T follicular helper cell (primary cell): Measurements from ENCODE around the gene NADK2.

ENCODE experiments used
- DNase-seq: peaks from one replicate; pipeline ENCODE4 v3.0.0-alpha.2; 2020; ENCODE audit warnings: low read depth

NADK2 gene

DNA sequence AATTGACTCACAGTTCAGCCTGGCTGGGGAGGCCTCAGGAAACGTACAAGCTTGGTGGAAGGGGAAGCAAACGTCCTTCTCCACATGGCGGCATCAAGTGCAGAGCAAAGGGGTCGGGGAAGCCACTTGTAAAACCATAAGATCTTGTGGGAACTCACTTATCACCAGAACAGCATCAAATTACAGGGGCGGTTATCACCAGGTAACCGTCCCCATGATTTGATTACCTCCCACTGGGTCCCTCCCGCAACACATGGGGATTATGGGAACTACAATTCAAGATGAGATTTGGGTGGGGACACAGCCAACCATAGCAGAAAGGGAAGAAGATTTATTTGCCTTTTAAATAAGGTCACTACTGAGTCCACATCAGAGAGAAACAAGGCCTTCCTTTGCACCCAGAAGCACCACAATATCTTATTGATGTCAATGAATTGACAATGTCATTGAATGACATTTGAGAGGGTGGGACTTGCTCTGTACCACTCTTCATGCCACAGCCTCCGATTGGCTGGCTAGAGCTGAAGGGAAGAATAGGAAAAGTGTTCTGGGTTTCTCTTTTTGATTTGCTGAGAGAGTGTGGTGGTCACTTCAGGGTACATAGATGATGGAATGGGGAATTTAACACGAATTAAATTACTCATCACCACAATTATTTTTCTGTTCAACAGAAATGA lies 78.8 kb downstream of the NADK2 start:
- no peak for DNase-seq

DNA sequence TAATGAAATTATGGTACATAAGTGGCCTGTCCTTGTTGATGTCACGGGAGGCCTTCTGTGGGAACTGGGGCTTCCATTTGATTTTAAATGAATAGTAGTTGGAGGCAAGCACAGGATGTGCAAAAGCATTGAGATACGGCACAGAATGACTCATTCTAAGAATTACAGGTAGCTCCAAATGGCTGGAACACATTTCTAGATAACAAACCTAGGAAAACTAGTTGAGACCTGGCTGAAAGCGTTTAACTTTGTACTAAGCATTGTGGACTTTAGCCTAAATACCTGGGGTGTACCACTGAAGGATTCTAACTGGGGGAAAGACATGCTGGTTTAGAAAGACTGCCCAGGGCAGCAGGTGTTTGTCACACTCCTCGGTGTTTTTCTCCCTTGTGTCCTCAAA lies 80.4 kb downstream of the NADK2 start:
- DNase-seq, result no peak

DNA sequence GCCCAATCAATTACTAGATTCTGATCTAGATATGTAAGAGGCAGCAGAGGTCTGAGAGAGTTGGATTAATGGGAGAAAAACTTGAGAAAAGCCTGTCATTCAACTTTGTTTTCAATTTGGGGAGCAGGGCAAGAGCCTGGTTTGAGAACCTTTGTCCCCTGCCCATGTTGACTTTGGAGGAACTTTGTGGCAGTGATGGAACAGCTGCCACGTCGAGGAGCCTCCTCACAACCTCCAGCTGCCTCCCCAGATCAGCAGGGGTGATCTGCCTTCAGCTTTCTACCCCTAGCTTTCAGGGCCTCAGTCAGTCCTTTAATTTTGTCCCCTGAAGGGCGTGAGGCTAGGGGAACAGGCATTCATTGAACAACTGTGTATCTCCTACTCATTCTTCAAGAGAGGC lies 81.1 kb downstream of the NADK2 start:
- DNase-seq, result no peak

DNA sequence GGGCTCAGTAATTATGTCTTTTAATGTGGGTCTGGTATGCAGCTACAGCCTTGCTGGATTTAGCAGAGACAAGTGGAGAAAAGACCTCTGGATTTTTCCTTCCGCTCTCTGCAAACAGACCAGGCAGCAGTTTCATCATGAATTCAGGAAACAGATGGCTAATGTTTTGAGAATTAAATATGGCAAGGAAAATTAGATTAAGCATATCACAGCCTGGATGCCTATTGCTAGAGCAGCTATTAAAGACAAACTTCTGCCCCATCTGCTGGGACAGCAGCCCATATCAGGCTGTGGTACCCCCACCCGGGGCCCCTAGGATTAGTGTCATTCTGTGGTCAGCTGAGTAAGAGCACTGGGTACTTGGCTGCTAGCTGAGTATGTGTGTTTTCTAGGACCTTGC lies 83.6 kb downstream of the NADK2 start:
- DNase-seq, result no peak

DNA sequence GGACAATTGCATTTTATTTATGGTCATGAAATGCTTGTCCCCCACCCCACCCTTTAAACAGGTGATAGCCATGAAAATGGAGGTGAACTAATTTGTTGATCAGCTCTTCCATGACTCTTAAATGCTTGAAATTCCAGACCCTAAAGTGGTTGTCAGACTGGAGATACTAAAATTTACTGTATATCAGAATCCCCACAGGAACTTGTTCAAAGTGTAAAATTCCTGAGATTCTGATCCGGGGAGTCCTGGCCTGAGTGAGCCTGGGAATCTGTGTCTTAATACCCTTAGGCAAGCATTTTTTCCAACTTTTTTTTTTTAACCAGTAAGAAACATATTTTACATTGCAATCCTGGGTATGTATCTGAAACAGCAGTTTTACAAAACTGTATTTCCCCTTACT lies 85.1 kb downstream of the NADK2 start:
- DNase-seq, result no peak

DNA sequence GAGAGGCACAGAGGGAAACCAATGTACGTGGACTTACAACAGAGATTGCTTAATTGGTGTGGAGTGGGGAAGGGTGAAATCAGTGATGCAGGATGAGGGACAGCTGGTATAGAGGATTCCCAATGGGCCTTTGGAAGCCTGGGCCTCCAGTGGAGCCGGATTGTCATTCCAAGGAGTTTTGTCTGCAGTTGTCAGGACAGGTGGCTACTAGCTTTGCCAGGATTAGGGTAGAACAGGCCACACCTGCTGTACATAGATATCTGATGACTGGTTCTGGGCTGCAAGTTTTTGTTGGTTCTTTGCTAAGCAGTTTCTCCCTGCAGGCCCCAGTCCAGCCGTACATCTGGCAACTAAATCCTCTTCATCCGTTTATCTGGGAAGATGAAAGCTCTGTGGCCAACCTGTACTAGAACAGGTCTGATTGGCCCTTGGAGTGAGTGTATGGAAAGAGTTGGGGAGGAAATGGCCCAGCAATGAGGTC lies 85.6 kb downstream of the NADK2 start:
- DNase-seq, result no peak

DNA sequence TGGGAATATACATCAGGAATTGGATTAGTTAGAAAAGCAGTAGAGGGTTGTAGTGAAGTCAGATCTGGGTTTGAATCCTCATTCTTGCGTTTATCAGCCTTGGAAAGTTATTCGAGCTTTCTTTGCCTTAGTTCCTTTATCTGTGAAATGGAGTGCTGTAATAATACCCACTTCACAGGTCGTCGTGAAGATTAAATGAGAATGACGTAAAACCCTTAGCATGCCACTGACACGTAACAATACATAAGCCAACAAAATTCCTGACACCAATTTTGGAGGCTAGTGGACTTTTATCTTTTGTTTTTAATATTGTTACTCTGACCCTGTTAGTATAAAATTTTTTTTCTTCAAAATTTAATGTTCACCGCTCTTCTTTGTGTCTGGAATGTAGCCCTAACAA lies 86.4 kb downstream of the NADK2 start:
- DNase-seq, result no peak

DNA sequence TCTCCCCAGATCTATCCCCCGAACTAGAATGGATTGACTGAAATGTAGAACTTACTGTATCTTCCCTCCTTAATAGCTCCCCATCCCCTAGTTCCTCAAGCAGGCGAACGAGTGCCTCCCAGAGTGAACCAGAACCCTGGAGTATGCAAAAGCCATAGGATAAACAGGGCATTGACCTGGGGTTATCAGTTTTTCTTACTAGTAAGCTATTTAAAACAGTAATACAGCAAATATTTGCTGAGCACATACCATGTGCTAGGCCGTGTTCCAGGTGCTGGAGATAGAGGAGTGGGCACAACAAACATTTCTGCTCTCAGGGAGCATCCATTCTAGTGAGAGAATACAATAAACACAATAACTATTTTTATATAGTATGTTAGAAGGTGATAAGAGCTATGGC lies 88.0 kb downstream of the NADK2 start:
- DNase-seq, result no peak

DNA sequence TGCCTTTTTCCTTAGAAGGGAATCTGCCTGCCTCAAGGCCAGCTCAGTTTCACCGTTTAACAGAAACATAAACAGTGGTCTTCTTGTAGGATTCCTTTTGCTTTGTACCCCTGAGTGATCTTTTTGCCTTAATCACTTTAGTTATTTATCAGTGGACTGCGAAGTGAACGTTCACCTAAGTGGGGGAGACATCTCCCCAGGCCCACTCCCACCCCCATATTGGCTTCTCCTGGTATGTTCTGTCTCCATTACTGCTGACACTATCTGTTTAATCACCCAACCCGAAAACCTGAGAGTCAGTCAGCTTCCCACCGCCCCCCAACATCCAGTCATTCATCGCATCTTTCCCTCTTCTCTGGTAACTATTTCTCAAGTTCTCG lies 88.4 kb downstream of the NADK2 start:
- DNase-seq, result no peak

DNA sequence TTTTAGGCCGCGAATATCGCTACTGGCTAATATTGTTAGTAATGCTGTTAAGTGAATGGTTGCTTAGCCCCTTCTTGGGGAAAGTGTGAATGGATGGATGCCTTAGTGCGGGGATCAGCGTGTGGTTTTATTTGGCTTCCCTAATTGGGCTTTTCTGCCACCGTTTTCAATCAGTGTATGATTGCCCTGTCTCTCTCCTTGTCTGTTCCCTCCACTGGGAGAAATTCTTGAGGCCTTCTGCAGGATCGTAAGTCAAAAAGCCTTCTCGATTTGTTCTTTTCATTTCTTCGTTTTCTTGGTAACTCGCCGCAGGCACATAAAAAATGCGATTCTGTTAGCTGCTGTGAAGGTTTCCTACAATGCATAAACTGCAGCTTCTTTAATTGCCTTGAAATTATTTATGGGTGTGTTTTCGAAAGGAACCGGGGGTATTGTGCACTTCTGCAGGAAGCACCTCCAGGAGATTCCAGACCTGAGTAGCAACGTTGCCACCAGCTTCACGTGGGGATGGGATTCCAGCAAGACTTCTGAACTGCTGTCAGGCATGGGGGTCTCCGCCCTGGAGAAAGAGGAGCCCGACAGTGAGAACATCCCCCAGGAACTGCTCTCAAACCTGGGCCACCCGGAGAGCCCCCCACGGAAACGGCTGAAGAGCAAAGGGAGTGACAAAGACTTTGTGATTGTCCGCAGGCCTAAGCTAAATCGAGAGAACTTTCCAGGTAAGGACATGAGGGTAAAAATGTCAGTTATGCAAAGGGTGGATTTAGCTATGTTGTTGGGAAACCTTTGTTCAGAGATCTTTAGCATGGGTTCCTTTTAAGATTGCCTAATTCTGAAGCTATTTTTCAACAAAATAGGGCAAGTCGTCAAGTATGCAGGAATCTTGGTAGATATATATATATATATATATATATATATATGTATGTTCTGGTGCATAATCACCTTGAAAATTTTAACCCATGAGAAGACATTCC lies 89.1 kb downstream of the NADK2 start:
- DNase-seq, result no peak

DNA sequence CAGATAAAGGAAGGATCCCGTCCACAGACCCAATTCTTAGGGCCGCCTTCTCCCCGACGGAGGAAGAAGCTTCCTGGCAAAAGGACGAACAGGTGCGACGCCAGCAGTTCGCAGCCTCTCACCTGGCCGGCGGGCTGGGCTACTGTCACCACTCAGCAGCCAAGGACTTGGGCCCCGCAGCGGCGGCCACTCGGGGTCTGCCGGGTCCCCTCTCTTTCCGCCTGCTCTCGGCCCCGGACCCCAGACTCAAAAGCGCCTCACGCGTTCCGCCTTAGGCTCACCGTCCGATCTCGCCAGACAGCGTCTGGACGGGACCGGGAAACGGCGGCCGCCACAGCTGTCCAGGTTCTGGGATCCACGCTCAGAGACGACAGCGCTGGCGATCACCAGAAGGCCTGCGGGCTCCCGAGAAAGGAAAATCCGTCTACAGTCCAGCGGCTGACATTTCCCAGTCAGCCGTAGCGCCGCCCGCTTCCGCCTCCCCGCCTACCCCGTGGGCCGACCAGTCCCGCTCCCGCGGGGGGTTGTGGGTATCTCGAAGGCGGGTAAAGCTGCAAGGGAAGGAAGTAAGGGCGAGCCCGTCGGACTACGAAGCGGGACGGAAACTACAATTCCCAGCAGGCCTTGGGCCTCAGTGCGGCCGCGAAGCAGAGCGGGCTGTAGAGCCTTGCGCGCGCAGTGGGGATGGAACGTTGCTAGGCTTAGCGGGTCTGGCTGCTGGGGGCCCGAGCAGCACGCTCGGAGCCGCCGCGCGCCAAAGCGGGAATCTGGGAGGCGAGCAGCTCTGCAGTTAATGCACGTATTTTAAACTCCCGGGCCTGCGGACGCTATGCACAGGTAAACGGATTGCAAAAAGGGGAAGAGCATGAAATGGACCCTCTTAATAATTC lies 90.0 kb downstream of the NADK2 start, which contains the start of the genes LMBRD2 and SKP2:
TSS of gene LMBRD2 (minus strand) at position 454 of the 890 bp plus-strand sequence. CDS start 8,538 bp downstream, outside the sequence.
TSS of gene SKP2 (plus strand) at position 678 of the 890 bp plus-strand sequence. CDS start at position 830, 152 bp downstream.
- DNase-seq, result peak; percentile 97

DNA sequence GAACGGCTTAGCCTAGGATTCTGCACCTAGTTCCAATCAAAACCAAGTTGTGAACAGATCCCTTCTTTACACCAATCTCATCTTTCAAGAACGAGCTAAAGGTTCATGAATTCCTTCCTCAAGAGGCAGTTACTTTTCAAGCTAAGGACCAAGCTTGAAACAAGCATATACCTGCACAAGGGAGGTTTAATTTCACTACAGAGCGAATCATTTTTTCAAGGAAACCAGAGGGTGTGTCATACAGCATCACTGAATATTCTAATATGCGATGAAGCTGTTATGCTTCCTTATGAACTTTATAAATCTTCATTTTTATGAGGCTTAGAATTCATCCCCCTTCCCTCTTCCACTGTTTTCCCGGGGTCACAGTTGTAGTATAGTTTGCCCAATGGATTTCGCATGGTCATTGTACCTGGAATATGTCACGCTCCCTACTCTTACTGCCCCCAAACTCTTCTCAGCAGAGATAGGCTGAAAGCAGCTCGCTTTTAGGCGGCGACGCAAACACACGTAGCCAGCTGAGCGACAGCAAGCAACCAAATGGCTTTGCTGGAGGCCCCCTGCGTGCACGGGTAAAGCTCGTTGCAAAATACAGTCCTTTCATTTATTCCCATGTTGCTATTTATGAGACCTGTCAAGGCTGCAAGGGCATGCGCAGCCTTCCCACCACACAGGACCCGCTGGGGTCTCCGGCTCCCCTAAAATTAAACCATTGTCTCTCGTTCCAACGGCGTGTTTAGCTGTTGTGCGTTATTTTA lies 90.9 kb downstream of the NADK2 start:
- DNase-seq, result no peak

DNA sequence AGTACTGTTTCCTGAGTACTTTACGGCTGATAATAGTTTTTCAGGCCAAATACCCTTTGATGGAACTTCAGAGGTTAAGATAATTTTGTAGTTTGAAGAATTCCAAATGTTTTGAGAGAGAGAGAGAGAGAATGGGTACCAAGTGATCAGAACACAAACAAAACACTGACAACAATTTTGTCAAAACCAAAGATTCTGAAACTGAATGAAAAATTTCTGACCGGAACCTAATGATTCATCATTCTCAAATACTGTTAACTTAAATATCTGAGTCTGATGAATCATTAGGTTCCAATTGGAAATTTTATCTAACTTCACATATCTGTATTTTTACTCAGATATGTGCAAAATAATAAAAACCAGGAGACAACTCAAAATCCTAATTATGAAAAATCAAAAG lies 94.0 kb downstream of the NADK2 start:
- DNase-seq, result no peak

DNA sequence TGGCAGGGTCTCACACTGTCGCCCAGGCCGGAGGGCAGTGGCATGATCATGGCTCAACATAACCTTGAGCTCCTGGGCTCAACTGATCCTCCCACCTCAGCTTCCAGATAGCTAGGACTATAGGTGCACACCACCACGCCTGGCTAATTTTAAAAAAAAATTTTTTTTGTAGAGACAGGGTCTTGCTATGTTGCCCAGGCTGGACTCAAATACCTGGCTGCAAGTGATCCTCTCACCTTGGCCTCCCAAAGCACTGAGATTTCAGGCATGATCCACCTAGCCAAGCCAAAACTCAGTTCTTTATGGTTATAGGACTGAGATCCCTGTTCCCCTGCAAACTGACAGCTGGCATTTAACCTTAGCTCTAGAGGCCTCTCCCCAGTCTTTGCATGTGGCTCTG lies 95.3 kb downstream of the NADK2 start:
- DNase-seq, result no peak

DNA sequence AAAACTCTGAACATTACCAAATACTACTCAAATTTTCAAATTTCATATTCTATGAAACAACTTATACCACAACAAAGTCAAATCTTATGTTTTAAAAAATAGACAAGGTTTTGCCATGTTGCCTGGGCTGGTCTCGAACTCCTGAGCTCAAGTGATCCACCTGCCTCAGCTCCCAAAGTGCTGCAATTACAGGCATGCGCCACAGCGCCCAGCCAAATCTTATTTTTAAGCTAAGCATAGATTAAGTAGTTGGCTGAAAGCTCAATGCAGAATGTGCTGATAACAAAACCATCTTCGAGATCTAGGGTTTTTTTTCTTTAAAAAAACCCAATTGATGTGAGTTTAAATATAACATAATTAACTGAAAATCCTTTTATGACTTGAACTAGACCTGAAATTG lies 96.4 kb downstream of the NADK2 start:
- no peak for DNase-seq
